Measurements from ENCODE around the gene KPNA3. TPM values are rescaled to one million over a fixed set of nuclear protein-coding genes. Genes with fewer than 3 reads are reported as not detected.

The KPNA3 gene
- total and polyA plus RNA-seq, 4 experiments from 2014 or later, result 21.1 to 25.2 (median 22.2) TPM

GRCh38 chr13:49786401-49787008 is 6.0 kb downstream of the KPNA3 start:
- Mint-ChIP-seq H3K36me3 (peaks cover 8 to 10% of the 10 kb centered on the region in 2 donors), H3K27me3 (no peaks in the 10 kb centered on the region), H3K4me3 (peak overlapping the region in 1 of 8 donors; percentile 10), H3K9me3 (no peaks in the 10 kb centered on the region), H3K4me1 (peaks cover 51 to 72% (median 64%) of the 10 kb centered on the region in 4 donors), H3K27ac (peak overlapping the region in 2 of 7 donors; percentile 1 to 18)
- no peak for DNase-seq
- intact Hi-C loops (cut with micrococcal nuclease), result no loop called here
- H3K9me3 ChIP-seq (ENCODE audit: control insufficient read depth in 1 of 2, low read length in 2 of 2), result no peaks in the 10 kb centered on the region
- ChIA-PET POLR2A (ENCODE audit: partially characterized antibody) (interaction anchor here (0.7 to 1.6 kb wide), 2 partner anchors 12 to 616 kb away, joined by 3 read pairs; no protein-coding TSS in a partner anchor), CTCF (ENCODE audit: partially characterized antibody) (no interaction called here)
- H3K36me3 ChIP-seq (ENCODE audit: insufficient read depth, low read length), result no peaks in the 10 kb centered on the region
- no peak overlapping the region for H3K4me3 ChIP-seq (ENCODE audit: low read length in 2 of 2)
- H3K4me1 ChIP-seq (ENCODE audit: insufficient read depth, low read length), result peaks cover 39% of the 10 kb centered on the region
- no peaks in the 10 kb centered on the region for H3K27me3 ChIP-seq (ENCODE audit: insufficient read depth, low read length)
- no peak overlapping the region for H3K27ac ChIP-seq (ENCODE audit: low read depth, low read length)

GRCh38 chr13:49784886-49785570 is 7.5 kb downstream of the KPNA3 start:
- H3K4me1 Mint-ChIP-seq, result peaks cover 50 to 69% (median 62%) of the 10 kb centered on the region in 4 donors

GRCh38 chr13:49783865-49784264 is 8.6 kb downstream of the KPNA3 start:
- Mint-ChIP-seq H3K27ac (no peak overlapping the region), H3K4me3 (no peak overlapping the region), H3K27me3 (no peaks in the 10 kb centered on the region), H3K9me3 (no peaks in the 10 kb centered on the region), H3K4me1 (peaks cover 49 to 69% (median 61%) of the 10 kb centered on the region in 4 donors), H3K36me3 (no peaks in the 10 kb centered on the region)
- ChIA-PET CTCF (ENCODE audit: partially characterized antibody) (no interaction called here), POLR2A (ENCODE audit: partially characterized antibody) (interaction anchor here (0.7 to 2.2 kb wide), 2 partner anchors 8 to 9 kb away, joined by 3 to 6 read pairs; partner anchors contain the start of gene KPNA3)
- DNase-seq, result no peak
- H3K36me3 ChIP-seq (ENCODE audit: insufficient read depth, low read length), result no peaks in the 10 kb centered on the region
- H3K27me3 ChIP-seq (ENCODE audit: insufficient read depth, low read length), result no peaks in the 10 kb centered on the region
- no peak overlapping the region for H3K4me3 ChIP-seq (ENCODE audit: low read length in 2 of 2)
- intact Hi-C loops (cut with micrococcal nuclease), result no loop called here
- peaks cover 13% of the 10 kb centered on the region for H3K4me1 ChIP-seq (ENCODE audit: insufficient read depth, low read length)
- no peaks in the 10 kb centered on the region for H3K9me3 ChIP-seq (ENCODE audit: control insufficient read depth in 1 of 2, low read length in 2 of 2)
- H3K27ac ChIP-seq (ENCODE audit: low read depth, low read length), result no peak overlapping the region

More at GRCh38 chr13:49784886-49785570, 7.5 kb downstream of the KPNA3 start:
- Mint-ChIP-seq H3K9me3 (no peaks in the 10 kb centered on the region), H3K27me3 (no peaks in the 10 kb centered on the region), H3K36me3 (peaks cover 2 to 8% of the 10 kb centered on the region in 2 donors), H3K4me3 (no peak overlapping the region), H3K27ac (peak overlapping the region in 1 of 7 donors; percentile 40)
- Histone ChIP-seq H3K27me3 (ENCODE audit: insufficient read depth, low read length) (no peaks in the 10 kb centered on the region), H3K4me1 (ENCODE audit: insufficient read depth, low read length) (peaks cover 25% of the 10 kb centered on the region), H3K4me3 (ENCODE audit: low read length in 2 of 2) (no peak overlapping the region), H3K36me3 (ENCODE audit: insufficient read depth, low read length) (no peaks in the 10 kb centered on the region), H3K27ac (ENCODE audit: low read depth, low read length) (no peak overlapping the region), H3K9me3 (ENCODE audit: control insufficient read depth in 1 of 2, low read length in 2 of 2) (no peaks in the 10 kb centered on the region)
- ChIA-PET CTCF (ENCODE audit: partially characterized antibody) (no interaction called here), POLR2A (ENCODE audit: partially characterized antibody) (interaction anchor here (2.2 kb wide), 1 partner anchor 8 kb away, joined by 6 read pairs; the partner anchor contains the start of gene KPNA3)
- intact Hi-C loops (cut with micrococcal nuclease), result no loop called here
- no peak for DNase-seq

GRCh38 chr13:49782784-49783183 is 9.7 kb downstream of the KPNA3 start:
- no peak overlapping the region for H3K4me3 ChIP-seq (ENCODE audit: low read length in 2 of 2)
- no peaks in the 10 kb centered on the region for H3K9me3 ChIP-seq (ENCODE audit: control insufficient read depth in 1 of 2, low read length in 2 of 2)
- H3K4me1 ChIP-seq (ENCODE audit: insufficient read depth, low read length), result peaks cover 22% of the 10 kb centered on the region
- Mint-ChIP-seq H3K4me1 (peaks cover 52 to 73% (median 64%) of the 10 kb centered on the region in 4 donors), H3K36me3 (no peaks in the 10 kb centered on the region), H3K27ac (no peak overlapping the region), H3K27me3 (no peaks in the 10 kb centered on the region), H3K4me3 (no peak overlapping the region), H3K9me3 (no peaks in the 10 kb centered on the region)
- DNase-seq, result no peak
- no peaks in the 10 kb centered on the region for H3K27me3 ChIP-seq (ENCODE audit: insufficient read depth, low read length)
- POLR2A ChIA-PET (ENCODE audit: partially characterized antibody), result interaction anchor here (0.6 to 2.2 kb wide), 2 partner anchors 10 to 846 kb away, joined by 3 to 6 read pairs; partner anchors contain the start of gene KPNA3
- intact Hi-C loops (cut with micrococcal nuclease), result no loop called here
- CTCF ChIA-PET (ENCODE audit: partially characterized antibody), result interaction anchor here (0.6 kb wide), 1 partner anchor 518 kb away, joined by 4 read pairs; no protein-coding TSS in a partner anchor
- H3K27ac ChIP-seq (ENCODE audit: low read depth, low read length), result no peak overlapping the region
- H3K36me3 ChIP-seq (ENCODE audit: insufficient read depth, low read length), result no peaks in the 10 kb centered on the region

GRCh38 chr13:49781806-49782205 is 10.7 kb downstream of the KPNA3 start:
- Mint-ChIP-seq H3K4me1 (peaks cover 53 to 77% (median 65%) of the 10 kb centered on the region in 4 donors), H3K27ac (no peak overlapping the region), H3K36me3 (no peaks in the 10 kb centered on the region), H3K9me3 (no peaks in the 10 kb centered on the region), H3K27me3 (no peaks in the 10 kb centered on the region), H3K4me3 (no peak overlapping the region)
- Histone ChIP-seq H3K4me3 (ENCODE audit: low read length in 2 of 2) (no peak overlapping the region), H3K27me3 (ENCODE audit: insufficient read depth, low read length) (no peaks in the 10 kb centered on the region), H3K36me3 (ENCODE audit: insufficient read depth, low read length) (no peaks in the 10 kb centered on the region), H3K27ac (ENCODE audit: low read depth, low read length) (no peak overlapping the region), H3K9me3 (ENCODE audit: control insufficient read depth in 1 of 2, low read length in 2 of 2) (no peaks in the 10 kb centered on the region), H3K4me1 (ENCODE audit: insufficient read depth, low read length) (peaks cover 21% of the 10 kb centered on the region)
- intact Hi-C loops (cut with micrococcal nuclease), result no loop called here
- CTCF ChIA-PET (ENCODE audit: partially characterized antibody), result interaction anchor here (0.8 kb wide), 1 partner anchor 11 kb away, joined by 3 read pairs; no protein-coding TSS in a partner anchor
- no peak for DNase-seq
- POLR2A ChIA-PET (ENCODE audit: partially characterized antibody), result no interaction called here

- Mint-ChIP-seq H3K4me1 (peaks cover 42 to 69% (median 50%) of the 10 kb centered on the region in 4 donors), H3K27me3 (no peaks in the 10 kb centered on the region), H3K4me3 (no peak overlapping the region), H3K9me3 (no peaks in the 10 kb centered on the region), H3K36me3 (no peaks in the 10 kb centered on the region), H3K27ac (peak overlapping the region in 2 of 7 donors; percentile 1 to 3)
- Histone ChIP-seq H3K27ac (ENCODE audit: low read depth, low read length) (no peak overlapping the region), H3K36me3 (ENCODE audit: insufficient read depth, low read length) (no peaks in the 10 kb centered on the region), H3K4me1 (ENCODE audit: insufficient read depth, low read length) (peaks cover 16% of the 10 kb centered on the region), H3K9me3 (ENCODE audit: control insufficient read depth in 1 of 2, low read length in 2 of 2) (no peaks in the 10 kb centered on the region), H3K4me3 (ENCODE audit: low read length in 2 of 2) (no peak overlapping the region), H3K27me3 (ENCODE audit: insufficient read depth, low read length) (no peaks in the 10 kb centered on the region)
- intact Hi-C loops (cut with micrococcal nuclease), result loop anchor here (10.0 kb wide), 1 partner anchor 55 kb away; no protein-coding TSS in a partner anchor
- ChIA-PET POLR2A (ENCODE audit: partially characterized antibody) (interaction anchor here (3.1 kb wide), 1 partner anchor 13 kb away, joined by 12 read pairs; the partner anchor contains the start of gene KPNA3), CTCF (ENCODE audit: partially characterized antibody) (interaction anchor here (2.2 kb wide), 1 partner anchor 11 kb away, joined by 6 read pairs; no protein-coding TSS in a partner anchor)
- DNase-seq, result no peak
These were observed 12.8 kb downstream of the KPNA3 start for GRCh38 chr13:49779721-49780120.

Data from CD4-positive, alpha-beta memory T cell (primary cell).